Measurements from ENCODE around the gene WFDC2. TPM values are rescaled to one million over a fixed set of nuclear protein-coding genes. Genes with fewer than 3 reads are reported as not detected.

Gene WFDC2
- total RNA-seq, 1 donor from 2014 or later = 32.5 TPM

DNA sequence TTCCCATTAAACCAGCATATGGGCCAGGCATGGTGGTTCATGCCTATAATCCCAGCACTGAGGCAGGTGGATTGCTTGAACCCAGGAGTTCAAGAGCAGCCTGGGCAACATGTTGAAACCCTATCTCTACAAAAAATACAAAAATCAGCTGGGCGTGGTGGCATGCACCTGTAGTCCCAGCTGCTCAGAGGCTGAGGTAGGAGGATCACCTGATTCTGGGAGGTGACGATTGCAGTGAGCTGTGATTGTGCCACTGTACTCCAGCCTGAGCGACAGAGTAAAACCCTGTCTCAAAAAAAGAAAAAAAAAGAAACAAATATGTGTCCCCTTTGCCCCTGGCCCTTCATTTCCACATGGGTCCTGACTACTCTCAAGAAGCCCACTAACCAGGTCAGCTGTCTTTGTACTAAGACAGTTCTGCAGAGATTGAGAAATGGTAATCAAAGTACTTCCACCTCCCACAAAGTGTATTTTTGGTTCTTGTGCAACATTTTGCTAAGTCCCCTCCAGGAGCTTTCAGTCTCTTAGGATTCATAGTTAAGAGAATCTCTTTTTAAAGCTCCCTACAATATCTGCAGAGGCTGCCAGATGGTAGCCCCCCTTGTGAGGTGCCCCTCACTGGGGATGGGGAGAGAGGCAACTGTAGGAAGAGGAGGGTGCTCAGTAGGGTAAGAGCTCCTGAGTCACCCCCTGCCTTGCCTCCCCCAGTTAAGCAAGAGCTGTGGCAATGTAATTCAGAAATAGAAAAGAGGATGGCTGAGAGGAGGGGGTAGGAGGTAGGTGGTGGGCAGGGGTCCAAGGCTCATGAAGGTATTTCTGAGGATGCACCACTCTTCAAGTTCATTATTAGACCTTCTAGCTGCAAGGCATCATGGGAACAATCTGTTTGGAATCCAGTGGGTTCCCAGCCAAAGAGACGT lies 16.5 kb upstream of the WFDC2 start:
- DNase-seq (ENCODE audit: low spot score in 2 of 2) = no peak
- no peaks in the 10 kb centered on the region for H3K9me3 ChIP-seq
- H3K27me3 ChIP-seq = no peaks in the 10 kb centered on the region
- no peak overlapping the region for H3K27ac ChIP-seq
- no peaks in the 10 kb centered on the region for H3K4me1 ChIP-seq
- intact Hi-C loops (cut with DNase I) = no loop called here
- H3K4me3 ChIP-seq = no peak overlapping the region
- no peaks in the 10 kb centered on the region for H3K36me3 ChIP-seq
- TF ChIP-seq, protein P1, sequence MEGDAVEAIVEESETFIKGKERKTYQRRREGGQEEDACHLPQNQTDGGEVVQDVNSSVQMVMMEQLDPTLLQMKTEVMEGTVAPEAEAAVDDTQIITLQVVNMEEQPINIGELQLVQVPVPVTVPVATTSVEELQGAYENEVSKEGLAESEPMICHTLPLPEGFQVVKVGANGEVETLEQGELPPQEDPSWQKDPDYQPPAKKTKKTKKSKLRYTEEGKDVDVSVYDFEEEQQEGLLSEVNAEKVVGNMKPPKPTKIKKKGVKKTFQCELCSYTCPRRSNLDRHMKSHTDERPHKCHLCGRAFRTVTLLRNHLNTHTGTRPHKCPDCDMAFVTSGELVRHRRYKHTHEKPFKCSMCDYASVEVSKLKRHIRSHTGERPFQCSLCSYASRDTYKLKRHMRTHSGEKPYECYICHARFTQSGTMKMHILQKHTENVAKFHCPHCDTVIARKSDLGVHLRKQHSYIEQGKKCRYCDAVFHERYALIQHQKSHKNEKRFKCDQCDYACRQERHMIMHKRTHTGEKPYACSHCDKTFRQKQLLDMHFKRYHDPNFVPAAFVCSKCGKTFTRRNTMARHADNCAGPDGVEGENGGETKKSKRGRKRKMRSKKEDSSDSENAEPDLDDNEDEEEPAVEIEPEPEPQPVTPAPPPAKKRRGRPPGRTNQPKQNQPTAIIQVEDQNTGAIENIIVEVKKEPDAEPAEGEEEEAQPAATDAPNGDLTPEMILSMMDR (IDR thresholded peaks at IDR 0.05) = no peak

DNA sequence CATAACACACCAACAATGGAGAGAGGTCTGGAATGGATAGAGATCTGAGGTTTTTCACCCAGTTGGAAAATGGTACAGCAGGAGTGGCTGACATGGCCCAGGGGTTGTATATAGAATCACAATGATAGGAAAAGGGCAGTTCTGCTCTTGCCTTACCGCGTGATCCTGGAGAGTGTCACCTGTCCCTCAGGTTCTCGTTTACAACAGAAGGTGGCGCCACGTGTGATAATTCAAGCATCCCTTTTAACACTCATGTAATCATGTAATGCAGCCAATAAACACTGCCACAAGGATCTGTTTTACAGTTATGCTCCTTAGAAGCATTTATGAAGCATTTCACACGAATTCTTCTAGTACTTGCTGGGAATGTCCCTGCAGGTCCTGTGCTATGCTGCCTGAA lies 12.9 kb upstream of the WFDC2 start:
- no peak for DNase-seq (ENCODE audit: low spot score in 2 of 2)
- H3K4me3 ChIP-seq = no peak overlapping the region
- no peaks in the 10 kb centered on the region for H3K36me3 ChIP-seq
- H3K4me1 ChIP-seq = no peaks in the 10 kb centered on the region
- H3K9me3 ChIP-seq = no peaks in the 10 kb centered on the region
- no peak overlapping the region for H3K27ac ChIP-seq
- intact Hi-C loops (cut with DNase I) = no loop called here
- H3K27me3 ChIP-seq = no peaks in the 10 kb centered on the region
- TF ChIP-seq, protein P1 (IDR thresholded peaks at IDR 0.05) = no peak

DNA sequence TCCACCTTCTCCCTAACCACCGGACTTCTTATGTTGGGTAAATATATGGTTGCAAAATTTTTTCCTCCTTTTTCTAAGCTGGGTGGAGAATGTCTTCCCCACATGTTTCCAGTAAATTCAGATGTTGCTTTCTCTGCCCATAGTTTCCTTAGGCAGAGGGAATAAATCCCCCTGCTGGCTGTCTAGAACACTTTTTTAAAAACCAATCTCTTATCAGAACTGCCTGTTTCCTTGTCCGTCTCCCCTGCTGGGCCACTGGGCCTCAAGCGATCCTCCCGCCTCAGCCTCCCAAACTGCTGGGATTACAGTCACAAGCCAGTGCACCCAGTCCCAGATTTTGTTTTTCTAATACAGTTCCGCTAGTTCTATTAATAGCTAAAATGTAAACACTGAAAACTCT lies 9.9 kb upstream of the WFDC2 start:
- H3K27me3 ChIP-seq = no peaks in the 10 kb centered on the region
- no peaks in the 10 kb centered on the region for H3K36me3 ChIP-seq
- H3K4me3 ChIP-seq = no peak overlapping the region
- H3K4me1 ChIP-seq = no peaks in the 10 kb centered on the region
- no peak for DNase-seq (ENCODE audit: low spot score in 2 of 2)
- TF ChIP-seq, protein P1 (IDR thresholded peaks at IDR 0.05) = no peak
- no peak overlapping the region for H3K27ac ChIP-seq
- intact Hi-C loops (cut with DNase I) = no loop called here
- no peaks in the 10 kb centered on the region for H3K9me3 ChIP-seq

DNA sequence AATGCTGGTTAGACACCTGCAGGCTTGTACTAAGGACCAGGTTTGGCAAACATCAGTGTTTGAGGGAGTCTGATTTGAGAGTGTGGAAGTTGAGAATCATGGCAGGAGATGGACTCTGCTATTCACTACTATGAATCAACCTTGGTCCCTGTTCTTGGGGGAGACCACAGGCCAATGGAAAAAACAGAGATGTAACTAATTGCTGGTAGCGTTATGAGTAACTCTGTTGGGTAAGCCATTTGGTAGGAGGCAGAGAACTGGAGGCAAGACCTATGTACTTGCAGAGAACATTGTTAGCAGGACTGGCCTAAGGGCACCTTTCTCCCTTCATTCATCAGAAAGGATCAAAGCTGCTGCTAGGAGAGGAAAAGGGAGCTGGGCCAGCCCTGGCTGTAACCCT lies 8.3 kb upstream of the WFDC2 start:
- intact Hi-C loops (cut with DNase I) = no loop called here
- DNase-seq (ENCODE audit: low spot score in 2 of 2) = no peak
- H3K36me3 ChIP-seq = no peaks in the 10 kb centered on the region
- H3K9me3 ChIP-seq = no peaks in the 10 kb centered on the region
- no peak overlapping the region for H3K4me3 ChIP-seq
- no peaks in the 10 kb centered on the region for H3K27me3 ChIP-seq
- TF ChIP-seq, protein P1 (IDR thresholded peaks at IDR 0.05) = no peak
- H3K27ac ChIP-seq = no peak overlapping the region
- no peaks in the 10 kb centered on the region for H3K4me1 ChIP-seq

DNA sequence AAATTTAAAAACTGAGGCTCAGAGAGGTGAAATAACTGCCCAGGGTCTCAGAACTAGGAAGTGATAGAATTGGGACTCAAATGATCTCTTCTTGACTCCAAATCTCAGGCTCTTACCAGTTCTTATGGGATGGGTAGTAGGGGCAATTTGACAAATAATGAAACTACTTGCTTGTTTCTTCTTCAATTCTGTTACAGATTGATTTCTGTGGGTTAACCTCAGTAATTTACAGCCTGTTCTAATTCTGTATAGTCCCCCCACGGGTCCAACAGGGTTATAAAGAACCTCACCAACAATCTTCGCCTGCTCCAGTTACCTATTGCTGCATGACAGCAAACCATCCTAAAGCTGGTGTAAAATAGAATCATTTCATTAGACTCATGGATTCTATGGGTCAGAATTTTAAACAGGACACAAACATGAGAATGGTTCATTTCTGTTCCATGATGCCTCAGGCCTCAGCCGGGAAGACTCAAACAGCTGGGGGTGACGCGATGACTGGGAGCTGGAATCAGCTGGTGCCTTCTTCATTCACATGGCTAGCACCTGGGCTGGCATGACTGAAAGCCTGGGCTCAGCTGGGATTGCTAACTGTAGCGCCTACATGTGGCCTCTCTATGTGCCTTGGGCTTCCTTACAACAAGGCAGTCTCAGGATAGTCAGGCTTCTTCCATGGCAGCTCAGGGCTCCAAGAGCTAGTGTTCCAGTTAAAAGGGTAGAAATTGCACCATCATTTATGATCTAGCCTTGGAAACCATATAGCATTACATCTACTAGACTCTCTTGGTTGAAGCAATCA lies 6.6 kb upstream of the WFDC2 start:
- Histone ChIP-seq H3K27me3 (no peaks in the 10 kb centered on the region), H3K36me3 (no peaks in the 10 kb centered on the region), H3K4me1 (no peaks in the 10 kb centered on the region), H3K4me3 (no peak overlapping the region), H3K27ac (no peak overlapping the region), H3K9me3 (no peaks in the 10 kb centered on the region)
- no peak for DNase-seq (ENCODE audit: low spot score in 2 of 2)
- intact Hi-C loops (cut with DNase I) = no loop called here
- TF ChIP-seq, protein P1 (IDR thresholded peaks at IDR 0.05) = no peak
